GM19438 (cell line): ENCODE results near the gene PLCXD1.
A peak's percentile ranks its signal among the peaks of the same experiment; 100 is the strongest.
"Not testable (repeated sequence)": the region's sequence is repeated elsewhere in the genome, so short reads cannot be mapped to it uniquely, and the experiment has no call there.

Experiments used
- ATAC-seq: cut with Tn5 transposase; IDR thresholded peaks from one replicate; pipeline ENCODE4 v1.9.1; 2021; ENCODE audit warnings: low read depth; ENCODE audit not compliant: unreplicated experiment

Gene PLCXD1

GRCh38 chrX:261919-262352 is 19.2 kb upstream of the PLCXD1 start:
- no peak for ATAC-seq

DNA sequence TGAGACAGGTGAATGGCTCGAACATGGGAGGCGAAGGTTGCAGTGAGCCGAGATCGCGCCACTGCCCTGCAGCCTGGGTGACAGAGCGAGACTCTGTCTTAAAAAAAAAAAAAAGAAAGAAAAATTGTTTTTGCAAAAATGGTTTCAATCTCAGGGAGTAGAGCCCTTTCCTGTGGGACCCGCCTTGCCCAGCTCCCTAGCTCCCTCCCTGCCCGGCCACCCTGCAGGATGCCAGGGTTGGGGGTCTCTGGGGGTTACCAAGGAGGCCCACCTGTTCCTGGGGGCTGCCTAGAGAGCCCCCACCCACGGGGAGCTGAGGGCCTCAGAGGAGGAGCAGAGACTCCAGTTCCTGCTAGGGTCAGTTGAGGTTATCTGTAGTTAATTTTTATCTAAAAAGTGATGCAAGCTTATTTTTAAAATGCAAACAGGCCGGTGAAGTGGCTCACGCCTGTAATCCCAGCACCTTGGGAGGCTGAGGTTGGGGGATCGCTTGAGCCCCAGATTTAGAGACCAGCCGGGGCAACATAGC is 18.7 kb upstream of the PLCXD1 start:
- ATAC-seq, result peak; percentile 88

DNA sequence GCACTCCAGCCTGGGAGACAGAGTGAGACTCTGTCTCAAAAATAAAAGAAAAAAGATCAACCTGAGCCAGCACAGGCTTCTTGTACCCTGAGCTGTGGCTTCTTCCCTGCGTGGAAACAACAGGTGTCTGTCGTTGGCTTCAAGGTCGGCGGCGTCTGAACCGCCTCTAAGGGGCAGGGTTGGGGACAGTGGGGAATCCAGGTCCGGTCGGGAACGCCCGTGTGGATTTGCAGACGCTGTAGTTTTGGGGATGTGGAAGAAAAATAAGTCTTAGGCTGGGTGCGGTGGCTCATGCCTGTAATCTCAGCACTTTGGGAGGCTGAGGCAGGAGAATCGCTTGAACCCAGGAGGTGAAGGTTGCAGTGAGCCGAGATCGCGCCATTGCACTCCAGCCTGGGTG is 17.2 kb upstream of the PLCXD1 start:
- not testable (repeated sequence) for ATAC-seq

- no peak for ATAC-seq
These were observed 16.3 kb upstream of the PLCXD1 start for GRCh38 chrX:264634-265455.

DNA sequence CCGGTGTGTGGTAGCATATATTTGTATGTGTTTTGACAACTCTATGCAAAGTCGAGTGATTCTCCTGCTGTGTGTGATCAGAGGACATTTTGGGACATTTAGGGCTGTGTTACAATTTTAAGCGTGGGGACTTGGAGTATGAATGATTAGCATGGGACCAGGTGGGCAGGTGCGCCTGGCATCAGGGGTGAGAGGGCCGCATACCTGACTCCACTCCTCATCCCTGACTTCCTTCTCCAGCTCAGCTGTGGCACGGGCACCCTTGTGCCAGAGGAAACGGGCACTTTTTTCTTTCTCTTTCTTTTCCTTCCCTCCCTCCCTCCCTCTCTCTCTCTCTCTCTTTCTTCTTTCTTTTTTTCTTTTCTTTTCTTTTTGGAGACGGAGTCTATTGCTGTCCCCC is 15.7 kb upstream of the PLCXD1 start:
- ATAC-seq, result no peak

- no peak for ATAC-seq
These were observed 13.4 kb upstream of the PLCXD1 start for GRCh38 chrX:267771-268261.

DNA sequence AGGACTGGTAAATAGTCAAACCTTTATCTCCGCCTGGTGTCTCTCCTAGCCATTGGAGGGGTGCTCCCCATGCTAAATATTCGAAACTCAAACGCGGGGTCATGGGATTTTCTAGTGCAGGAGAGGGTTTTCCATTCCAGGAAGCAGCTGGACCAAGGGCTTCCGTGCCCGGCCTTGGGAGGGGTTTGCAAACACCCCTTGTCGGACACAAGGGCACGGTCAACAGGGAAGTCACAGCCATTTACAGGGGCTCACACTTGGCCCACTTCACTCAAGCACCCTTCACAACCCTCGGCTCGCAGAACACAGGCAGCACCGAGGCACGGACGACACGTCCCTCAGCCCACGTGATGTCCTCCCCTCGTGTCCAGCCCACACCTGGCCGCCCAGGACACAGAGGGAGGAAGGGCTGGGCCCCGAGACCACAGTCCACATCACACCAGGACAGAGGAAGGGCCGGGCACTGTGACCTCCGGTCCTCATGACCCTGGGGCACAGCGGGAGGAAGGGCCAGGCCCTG is 10.3 kb upstream of the PLCXD1 start:
- ATAC-seq, result no peak

- no peak for ATAC-seq
These were observed 6.2 kb upstream of the PLCXD1 start for GRCh38 chrX:274904-275475.

GRCh38 chrX:275476-275966 is 5.7 kb upstream of the PLCXD1 start:
- peak; percentile 31 for ATAC-seq

DNA sequence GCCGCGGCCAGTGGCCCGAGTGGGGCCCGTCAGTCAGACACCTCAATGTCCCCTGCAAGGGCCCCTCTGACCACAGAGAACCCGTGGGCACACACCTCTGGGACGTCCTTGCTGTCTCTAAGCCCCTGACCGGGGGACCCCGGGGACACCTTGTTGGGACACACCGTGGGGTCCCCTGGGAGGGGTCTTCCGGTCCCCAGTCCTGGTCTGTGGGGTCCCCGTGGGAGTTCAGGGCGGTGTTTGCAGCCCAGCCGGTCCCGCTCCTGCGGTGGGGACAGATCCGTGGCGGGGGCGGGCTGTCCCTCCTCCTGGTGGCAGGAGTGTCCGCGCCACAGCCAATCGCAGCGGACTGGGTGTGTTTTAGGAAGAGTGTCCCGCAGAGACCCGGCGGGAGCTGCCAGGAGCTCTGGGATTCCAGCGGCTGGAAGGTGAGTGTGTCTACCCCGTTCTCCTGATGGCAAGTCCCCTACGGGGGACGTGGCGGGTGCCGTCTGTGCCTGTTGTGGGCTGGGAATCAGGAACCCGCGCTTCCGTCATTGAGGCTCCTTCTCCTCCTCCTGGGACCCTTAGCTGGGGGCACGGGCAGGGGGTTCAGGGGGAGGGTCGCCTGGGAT is 5.1 kb upstream of the PLCXD1 start:
- ATAC-seq, result peak; percentile 79

DNA sequence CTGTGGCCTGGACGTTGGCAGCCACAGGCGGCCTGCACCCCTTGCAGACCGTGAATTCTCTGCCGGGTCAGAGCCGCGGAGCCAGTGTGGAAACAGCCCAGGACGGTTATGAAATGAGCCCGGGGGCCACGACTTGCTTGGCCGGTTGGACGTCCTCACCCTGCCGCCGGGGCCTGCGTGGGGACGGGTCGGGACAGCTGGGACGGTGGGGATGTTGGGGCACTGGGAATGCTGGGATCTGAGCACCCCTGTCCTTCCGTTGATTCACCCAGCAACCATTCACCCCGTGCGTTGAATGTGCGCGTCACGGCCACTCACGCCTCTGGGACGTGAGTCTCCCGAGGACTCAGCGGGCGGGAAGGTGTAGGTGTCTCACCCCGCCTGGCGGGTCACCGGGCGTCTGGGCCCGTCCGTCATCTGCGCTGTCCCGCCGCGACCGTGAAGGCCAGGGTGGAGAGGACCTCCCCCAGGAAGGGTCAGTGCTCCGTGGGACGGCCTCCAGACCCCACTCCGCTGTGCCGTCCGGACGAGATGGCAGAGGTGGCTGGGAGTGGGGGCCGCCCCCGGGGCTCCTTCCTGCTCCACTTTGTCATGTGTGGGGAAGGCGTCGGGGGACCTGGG is 4.5 kb upstream of the PLCXD1 start:
- ATAC-seq, result peak; percentile 32

DNA sequence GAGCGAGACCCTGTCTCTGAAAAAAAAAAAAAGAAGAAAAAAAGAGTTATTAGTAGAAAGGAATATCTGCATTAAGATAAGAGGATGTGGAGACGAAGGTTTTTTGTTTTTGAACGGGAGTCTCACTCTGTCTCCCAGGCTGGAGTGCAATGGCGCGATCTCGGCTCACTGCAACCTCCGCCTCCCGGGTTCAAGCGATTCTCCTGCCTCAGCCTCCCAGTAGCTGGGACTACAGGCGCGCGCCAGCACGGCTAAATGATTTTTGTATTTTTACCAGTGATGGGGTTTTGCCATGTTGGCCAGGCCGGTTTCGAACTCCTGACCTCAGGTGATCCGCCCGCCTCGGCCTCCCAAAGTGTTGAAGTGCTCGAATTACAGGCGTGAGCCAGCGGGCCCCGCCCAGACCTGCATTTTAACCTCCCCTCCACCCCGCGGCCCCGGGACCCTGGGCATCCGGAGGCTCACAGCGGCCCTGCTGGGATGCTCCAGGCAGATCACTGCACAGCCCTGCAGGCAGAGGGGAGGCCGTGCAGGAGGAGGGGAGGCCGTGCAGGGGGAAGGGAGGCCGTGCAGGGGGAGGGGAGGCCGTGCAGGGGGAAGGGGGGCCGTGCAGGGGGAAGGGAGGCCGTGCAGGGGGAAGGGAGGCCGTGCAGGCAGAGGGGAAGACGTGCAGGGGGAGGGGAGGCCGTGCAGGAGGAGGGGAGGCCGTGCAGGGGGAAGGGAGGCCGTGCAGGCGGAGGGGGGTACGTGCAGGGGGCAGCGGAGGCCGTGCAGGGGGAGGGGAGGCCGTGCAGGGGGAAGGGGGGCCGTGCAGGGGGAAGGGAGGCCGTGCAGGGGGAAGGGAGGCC is 1.2 kb upstream of the PLCXD1 start:
- ATAC-seq, result not testable (repeated sequence)

- ATAC-seq, result not testable (repeated sequence)
These were observed 459 bp upstream of the PLCXD1 start for GRCh38 chrX:280722-281121.

- ATAC-seq, result not testable (repeated sequence)
These were observed 960 bp downstream of the PLCXD1 start for GRCh38 chrX:282000-282681.

- ATAC-seq, result peak; percentile 97
These were observed 2.1 kb downstream of the PLCXD1 start for GRCh38 chrX:283115-283845.

DNA sequence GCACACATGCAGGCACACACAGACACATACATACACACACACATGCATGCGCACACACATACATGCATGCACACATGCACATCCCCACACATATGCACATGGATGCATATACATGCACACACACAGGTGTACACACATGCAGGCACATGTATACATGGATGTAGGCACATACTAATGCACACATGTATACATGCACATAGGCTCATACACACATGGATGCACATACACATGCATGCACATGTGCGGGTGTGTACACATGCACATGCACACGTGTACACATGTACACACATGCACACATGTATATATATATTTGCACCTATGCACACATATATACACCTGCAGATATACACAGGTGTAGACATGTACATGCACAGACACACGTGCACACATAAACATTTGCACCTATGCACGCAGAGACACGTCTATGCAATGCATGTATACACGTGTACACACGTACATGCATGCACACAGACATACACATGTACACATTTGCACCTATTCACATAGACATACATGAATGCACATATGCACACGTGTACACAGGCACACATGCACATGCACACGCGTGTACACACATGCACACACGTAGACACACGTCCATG is 4.0 kb downstream of the PLCXD1 start:
- no peak for ATAC-seq

- ATAC-seq, result no peak
These were observed 6.5 kb downstream of the PLCXD1 start for GRCh38 chrX:287670-288069.

- no peak for ATAC-seq
These were observed 7.4 kb downstream of the PLCXD1 start for GRCh38 chrX:288561-288991.
